ENCODE measurements around the gene UBR4.
"Not testable (repeated sequence)": the region's sequence is repeated elsewhere in the genome, so short reads cannot be mapped to it uniquely, and the experiment has no call there.

UBR4 gene
- total RNA-seq = 209 to 951 (median 371) reads per million in 17 experiments

GRCh38 chr1:19209990-19210771 lies at the start of gene UBR4:
TSS of gene UBR4 (minus strand) at chr1:19210266. CDS start at chr1:19210248, 18 bp downstream.
- DNase-seq = peak; percentile 98 to 99 (median 98)

GRCh38 chr1:19258353-19258752 lies 48.3 kb upstream of the UBR4 start:
- no peak for DNase-seq

- peak; percentile 80 to 91 (median 86) for DNase-seq
These were observed 47.3 kb upstream of the UBR4 start for GRCh38 chr1:19257178-19257914.

- DNase-seq = not testable (repeated sequence)
These were observed 46.2 kb upstream of the UBR4 start for GRCh38 chr1:19256301-19256700.

- DNase-seq = no peak
These were observed 45.2 kb upstream of the UBR4 start for GRCh38 chr1:19255288-19255687.

- no peak for DNase-seq
These were observed 44.4 kb upstream of the UBR4 start for GRCh38 chr1:19254416-19254815.

GRCh38 chr1:19251305-19252196 lies 41.5 kb upstream of the UBR4 start, which contains the start of the genes EMC1 and MRTO4:
TSS of gene EMC1 (minus strand) at chr1:19251524. CDS start at chr1:19251509, 15 bp downstream.
TSS of gene MRTO4 (plus strand) at chr1:19251805. CDS start at chr1:19251836, 31 bp downstream.
- peak; percentile 93 to 97 (median 94) for DNase-seq

- peak in 3 of 4 experiments; percentile 10 to 17 (median 10) for DNase-seq
These were observed 40.7 kb upstream of the UBR4 start for GRCh38 chr1:19250629-19251304.

- peak; percentile 77 to 82 (median 78) for DNase-seq
These were observed 30.8 kb upstream of the UBR4 start for GRCh38 chr1:19240673-19241538.

GRCh38 chr1:19239876-19240275 lies 29.8 kb upstream of the UBR4 start:
- peak in 3 of 4 experiments; percentile 12 to 32 (median 18) for DNase-seq

GRCh38 chr1:19234224-19234623 lies 24.2 kb upstream of the UBR4 start:
- DNase-seq = no peak

GRCh38 chr1:19232524-19232846 lies 22.4 kb upstream of the UBR4 start:
- no peak for DNase-seq

GRCh38 chr1:19231736-19232523 lies 21.9 kb upstream of the UBR4 start:
- DNase-seq = not testable (repeated sequence)

GRCh38 chr1:19229828-19230325 lies 19.8 kb upstream of the UBR4 start:
- no peak for DNase-seq

- no peak for DNase-seq
These were observed 19.2 kb upstream of the UBR4 start for GRCh38 chr1:19229229-19229628.

GRCh38 chr1:19222979-19223824 lies 13.1 kb upstream of the UBR4 start:
- DNase-seq = no peak

GRCh38 chr1:19222573-19222972 lies 12.5 kb upstream of the UBR4 start:
- DNase-seq = no peak

GRCh38 chr1:19220991-19221390 lies 10.9 kb upstream of the UBR4 start:
- DNase-seq = peak in 1 of 4 experiments; percentile 10
